ENCODE data around the gene UBE2O. TPM values are rescaled to one million over a fixed set of nuclear protein-coding genes. Genes with fewer than 3 reads are reported as not detected.

UBE2O gene
- total RNA-seq, 1 donor from 2014 or later = 25.8 TPM

DNA sequence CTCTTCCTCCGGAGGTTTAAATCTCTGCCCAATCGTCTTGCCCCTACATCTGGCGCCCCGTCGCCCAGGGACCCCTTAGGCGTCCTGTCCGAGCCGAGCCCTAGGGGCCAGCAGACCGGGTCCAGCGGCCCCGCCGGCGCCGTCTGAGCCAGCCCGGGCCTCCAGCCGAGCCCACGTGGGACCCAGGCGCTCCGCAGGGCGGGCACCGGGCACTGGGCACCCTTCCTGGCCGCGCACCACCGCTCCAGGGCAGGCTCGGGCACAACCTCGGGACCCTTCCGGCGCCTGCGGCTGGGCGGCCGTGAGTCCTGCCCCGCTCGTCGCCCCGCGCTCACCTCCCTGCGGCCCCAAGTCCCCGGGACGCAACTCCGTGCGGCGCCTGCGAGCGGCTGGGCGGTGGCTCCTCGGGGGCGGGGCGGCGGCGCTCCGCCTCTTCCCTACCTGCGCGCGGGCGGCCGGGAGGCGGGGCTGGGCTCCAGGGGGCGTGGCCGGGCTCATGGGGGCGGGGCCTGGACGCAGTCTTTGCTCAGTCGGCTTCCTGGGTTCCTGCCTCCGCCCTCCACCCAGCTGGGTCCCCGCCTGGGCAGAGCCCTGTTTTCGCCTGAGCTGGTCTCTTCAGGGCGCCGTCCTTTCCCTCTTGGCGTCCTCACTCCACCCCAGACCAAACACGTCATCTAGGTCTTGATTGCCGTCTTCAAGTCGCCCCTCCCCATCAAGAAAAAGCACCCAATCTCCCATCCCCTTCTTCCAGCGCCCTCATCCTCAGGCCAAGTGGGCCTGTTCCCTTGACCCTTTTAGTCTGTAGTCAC is 48.3 kb upstream of the UBE2O start, which contains the start of gene RHBDF2:
RHBDF2 (minus strand) TSS at position 406 of the 809 bp plus-strand sequence. CDS start 19,899 bp downstream, outside the sequence.
- H3K4me1 Mint-ChIP-seq (ENCODE audit: low read depth, unreplicated experiment) = peaks cover 21% of the 10 kb centered on the region
- Histone ChIP-seq H3K27me3 (ENCODE audit: insufficient read depth, low read length) (no peaks in the 10 kb centered on the region), H4K20me1 (ENCODE audit: insufficient read depth, low read length) (peaks cover 8% of the 10 kb centered on the region), H3K9me3 (ENCODE audit: insufficient read depth, low read depth, low read length) (no peaks in the 10 kb centered on the region), H3K9ac (ENCODE audit: low read length) (peak within 1 kb of the TSS; percentile 79), H3K36me3 (ENCODE audit: insufficient read depth, low read length) (no peaks in the 10 kb centered on the region), H3K79me2 (ENCODE audit: insufficient read depth, low read length) (peaks cover 34% of the 10 kb centered on the region), H3K27ac (ENCODE audit: low read depth, low read length) (peak within 1 kb of the TSS; percentile 42), H3K4me3 (ENCODE audit: insufficient read depth, low read depth, low read length) (peak within 1 kb of the TSS; percentile 71), H3K4me1 (ENCODE audit: insufficient read depth, low read length) (peaks cover 40% of the 10 kb centered on the region), H2AFZ (ENCODE audit: low read depth, low read length) (peak within 1 kb of the TSS; percentile 97), H3K4me2 (ENCODE audit: low read length) (peak within 1 kb of the TSS; percentile 99)
- H3K9me3 Mint-ChIP-seq (ENCODE audit: unreplicated experiment) = no peaks in the 10 kb centered on the region
- peaks cover 2% of the 10 kb centered on the region for H3K36me3 Mint-ChIP-seq (ENCODE audit: low read depth, unreplicated experiment)
- H3K27me3 Mint-ChIP-seq (ENCODE audit: low read depth, unreplicated experiment) = peaks cover 3% of the 10 kb centered on the region
- TF ChIP-seq CTCF (IDR thresholded peaks at IDR 0.05; ENCODE audit: insufficient read depth, low read depth, low read length) = no peak
- TF ChIP-seq EZH2 (IDR thresholded peaks at IDR 0.05; ENCODE audit: insufficient read depth, low read length) = no peak
- peak within 1 kb of the TSS; percentile 89 for H3K4me3 Mint-ChIP-seq (ENCODE audit: unreplicated experiment)
- peak within 1 kb of the TSS; percentile 75 for H3K27ac Mint-ChIP-seq (ENCODE audit: unreplicated experiment)
- DNase-seq (ENCODE audit: low read depth) = peak; percentile 43
- FAIRE-seq = no peak

DNA sequence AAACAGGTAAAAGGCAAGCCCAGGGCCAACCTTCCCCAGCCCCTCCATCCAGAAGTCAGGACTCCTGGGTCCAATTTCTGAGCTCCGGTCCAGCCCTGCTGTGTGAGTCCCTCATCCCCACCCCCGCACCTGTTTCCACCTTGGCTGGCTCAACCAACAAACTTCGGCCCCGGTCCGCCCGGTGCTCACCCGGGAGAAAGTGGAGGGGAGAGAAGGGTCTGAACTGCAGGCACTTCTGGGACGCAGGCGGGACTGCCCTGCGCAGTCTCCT is 47.7 kb upstream of the UBE2O start:
- Histone ChIP-seq H3K79me2 (ENCODE audit: insufficient read depth, low read length) (peaks cover 39% of the 10 kb centered on the region), H3K9me3 (ENCODE audit: insufficient read depth, low read depth, low read length) (no peaks in the 10 kb centered on the region), H2AFZ (ENCODE audit: low read depth, low read length) (peak overlapping the region; percentile 86), H3K4me3 (ENCODE audit: insufficient read depth, low read depth, low read length) (peak overlapping the region; percentile 71), H3K27me3 (ENCODE audit: insufficient read depth, low read length) (no peaks in the 10 kb centered on the region), H4K20me1 (ENCODE audit: insufficient read depth, low read length) (peaks cover 14% of the 10 kb centered on the region), H3K4me2 (ENCODE audit: low read length) (peak overlapping the region; percentile 99), H3K27ac (ENCODE audit: low read depth, low read length) (no peak overlapping the region), H3K9ac (ENCODE audit: low read length) (peak overlapping the region; percentile 79), H3K36me3 (ENCODE audit: insufficient read depth, low read length) (no peaks in the 10 kb centered on the region), H3K4me1 (ENCODE audit: insufficient read depth, low read length) (peaks cover 40% of the 10 kb centered on the region)
- DNase-seq (ENCODE audit: low read depth) = no peak
- TF ChIP-seq EZH2 (IDR thresholded peaks at IDR 0.05; ENCODE audit: insufficient read depth, low read length) (no peak), CTCF (IDR thresholded peaks at IDR 0.05; ENCODE audit: insufficient read depth, low read depth, low read length) (no peak)
- Mint-ChIP-seq H3K9me3 (ENCODE audit: unreplicated experiment) (no peaks in the 10 kb centered on the region), H3K4me1 (ENCODE audit: low read depth, unreplicated experiment) (peaks cover 21% of the 10 kb centered on the region), H3K4me3 (ENCODE audit: unreplicated experiment) (peak overlapping the region; percentile 89), H3K36me3 (ENCODE audit: low read depth, unreplicated experiment) (peaks cover 2% of the 10 kb centered on the region), H3K27ac (ENCODE audit: unreplicated experiment) (peak overlapping the region; percentile 41), H3K27me3 (ENCODE audit: low read depth, unreplicated experiment) (peaks cover 3% of the 10 kb centered on the region)
- FAIRE-seq = no peak
